Body of pancreas (tissue), 2 donors: Measurements from ENCODE around the gene ACTA1. TPM values are rescaled to one million over a fixed set of nuclear protein-coding genes. Genes with fewer than 3 reads are reported as not detected.

Source experiments
- small RNA-seq: library from RNA; depleted of rRNA; stranded (forward); fragments of <200 nt; gene quantifications from one replicate; pipeline ENCODE3, GENCODE V24; 2016
- total RNA-seq, 2 donors: library from RNA; depleted of rRNA; stranded (reverse); fragments of >200 nt; gene quantifications; one replicate each; pipeline ENCODE4 v1.1.0, GENCODE V29; 2016

Gene ACTA1
- total RNA-seq, 2 donors from 2014 or later = 7.6 TPM; not detected in 1

Small RNAs within 50 kb of the gene (small RNA-seq; reads per million reads assigned to genes)
- gene RN7SKP276 (not detected), gene RNU6-180P (not detected)

Other genes starting within 250 kb of the ACTA1 start
- 10 to 100 TPM; 12.5 to 69.0 TPM for gene RAB4A, start 163.0 kb downstream of the ACTA1 start, total RNA-seq
- gene CCSAP, start 91.0 kb downstream of the ACTA1 start, total RNA-seq = 1 to 10 TPM; 1.6 to 2.0 TPM
- gene NUP133, start 74.2 kb upstream of the ACTA1 start, total RNA-seq = 10 to 100 TPM; 13.5 to 16.3 TPM
- 10 to 100 TPM in 1 of 2 donors, 1 to 10 TPM in 1; 7.8 to 15.2 TPM for gene ABCB10, start 124.6 kb upstream of the ACTA1 start, total RNA-seq
- gene TAF5L, start 192.0 kb upstream of the ACTA1 start, total RNA-seq = 1 to 10 TPM; 4.6 to 6.2 TPM
- 1 to 10 TPM; 4.2 to 8.2 TPM for gene URB2, start 192.2 kb upstream of the ACTA1 start, total RNA-seq